GM03348 (cell line): ENCODE results near the gene ANXA11.
"Not testable (repeated sequence)": the region's sequence is repeated elsewhere in the genome, so short reads cannot be mapped to it uniquely, and the experiment has no call there.

ENCODE experiments used
- DNase-seq: peaks from one replicate; pipeline ENCODE4 v3.0.0; 2012; ENCODE audit warnings: low spot score

The ANXA11 gene

GRCh38 chr10:80207768-80208370 is 2.5 kb upstream of the ANXA11 start:
- DNase-seq = no peak

GRCh38 chr10:80206277-80206655 is 929 bp upstream of the ANXA11 start:
- DNase-seq = no peak

- peak; percentile 76 for DNase-seq
Measured at GRCh38 chr10:80204677-80205476, 460 bp downstream of the ANXA11 start.

GRCh38 chr10:80203835-80204676 is 1.3 kb downstream of the ANXA11 start:
- DNase-seq = peak; percentile 56

DNA sequence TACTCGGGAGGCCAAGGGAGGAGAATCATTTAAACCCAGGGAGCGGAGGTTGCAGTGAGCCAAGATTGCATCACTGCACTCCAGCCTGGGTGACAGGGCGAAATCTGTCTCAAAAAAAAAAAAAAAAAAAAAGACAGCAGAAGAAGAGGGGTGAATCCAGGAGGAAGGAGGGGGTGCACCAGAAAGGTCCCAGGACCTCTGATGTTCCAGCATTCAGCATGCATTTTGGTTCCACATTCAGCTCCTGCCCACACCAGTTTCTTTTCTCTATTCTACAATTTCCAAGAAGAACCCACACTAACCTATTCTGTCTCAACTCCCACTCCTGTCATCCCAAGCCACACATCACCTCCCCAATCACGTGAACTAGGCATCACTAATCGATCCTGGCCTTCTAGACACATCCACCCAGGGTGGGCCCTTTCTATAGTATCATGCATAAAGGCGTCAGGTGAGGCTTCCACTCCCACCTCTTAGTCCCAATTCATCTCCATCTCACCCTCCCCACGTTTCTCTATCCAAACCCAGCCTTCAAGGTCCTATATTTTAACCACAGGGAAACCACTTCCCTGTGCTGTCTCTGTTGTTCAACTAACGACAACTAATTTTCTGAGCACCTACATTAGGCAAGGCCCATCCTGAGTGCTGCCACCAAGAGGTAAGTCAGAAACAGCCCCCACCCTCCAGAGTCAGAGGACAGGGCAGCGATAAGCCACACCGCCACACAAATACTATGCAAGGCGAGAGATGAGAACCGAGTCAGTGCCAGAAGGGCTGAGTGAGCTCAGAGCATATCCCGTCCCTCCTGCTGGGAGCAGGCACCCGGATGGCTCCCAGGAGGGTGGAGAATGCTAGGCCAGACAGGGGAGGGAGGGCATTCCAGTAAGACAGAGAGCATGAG is 2.2 kb downstream of the ANXA11 start:
- DNase-seq = peak; percentile 91

- DNase-seq = not testable (repeated sequence)
Measured at GRCh38 chr10:80202530-80202929, 2.8 kb downstream of the ANXA11 start.

DNA sequence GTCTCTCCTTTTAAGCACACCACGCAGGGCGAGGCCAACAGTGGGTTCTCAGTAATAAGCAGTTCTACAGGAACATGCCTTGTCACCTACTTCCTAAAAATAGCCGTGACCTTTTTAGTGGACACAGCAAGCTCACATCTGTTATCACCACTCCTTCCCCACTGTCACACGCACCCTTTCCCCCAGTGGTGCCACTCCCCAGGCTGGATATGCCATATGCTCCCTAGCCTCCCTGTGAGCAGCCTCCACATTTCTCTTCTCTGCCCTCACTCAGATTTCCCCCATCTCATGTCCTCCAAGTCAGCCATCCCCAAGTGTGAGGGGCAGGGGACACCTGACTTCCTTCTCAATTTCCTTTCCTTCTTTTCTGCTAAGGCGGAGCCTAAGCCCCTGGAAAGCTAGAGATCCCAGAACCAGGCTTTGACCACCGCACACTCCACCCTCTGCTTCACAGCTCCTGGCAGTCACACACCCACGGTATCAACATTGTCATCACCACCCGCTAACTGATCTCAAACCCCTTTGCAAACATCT is 3.7 kb downstream of the ANXA11 start:
- DNase-seq = no peak

GRCh38 chr10:80200687-80201086 is 4.7 kb downstream of the ANXA11 start:
- no peak for DNase-seq

GRCh38 chr10:80200259-80200658 is 5.1 kb downstream of the ANXA11 start:
- no peak for DNase-seq

DNA sequence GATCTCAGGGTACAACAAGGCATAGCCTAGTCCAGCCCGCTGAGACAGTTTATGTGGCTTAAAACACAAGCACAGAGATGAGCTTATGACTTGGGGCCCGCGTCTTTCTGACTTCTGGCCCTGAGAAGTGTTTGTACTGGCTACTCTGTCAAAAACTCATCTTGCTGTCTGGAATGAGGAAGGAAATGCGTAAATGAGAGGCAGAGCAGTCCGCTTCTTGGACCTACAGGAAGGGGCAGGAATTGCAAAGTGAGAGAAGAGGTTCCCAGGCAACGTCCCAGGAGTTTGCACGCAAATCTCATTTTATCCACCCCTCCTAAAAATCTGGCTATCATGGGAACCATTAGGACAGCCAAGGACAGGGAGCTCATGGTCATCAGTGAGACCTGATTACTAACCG is 5.5 kb downstream of the ANXA11 start:
- peak; percentile 78 for DNase-seq

- no peak for DNase-seq
Measured at GRCh38 chr10:80197972-80198916, 7.1 kb downstream of the ANXA11 start.

GRCh38 chr10:80196950-80197315 is 8.4 kb downstream of the ANXA11 start:
- no peak for DNase-seq

DNA sequence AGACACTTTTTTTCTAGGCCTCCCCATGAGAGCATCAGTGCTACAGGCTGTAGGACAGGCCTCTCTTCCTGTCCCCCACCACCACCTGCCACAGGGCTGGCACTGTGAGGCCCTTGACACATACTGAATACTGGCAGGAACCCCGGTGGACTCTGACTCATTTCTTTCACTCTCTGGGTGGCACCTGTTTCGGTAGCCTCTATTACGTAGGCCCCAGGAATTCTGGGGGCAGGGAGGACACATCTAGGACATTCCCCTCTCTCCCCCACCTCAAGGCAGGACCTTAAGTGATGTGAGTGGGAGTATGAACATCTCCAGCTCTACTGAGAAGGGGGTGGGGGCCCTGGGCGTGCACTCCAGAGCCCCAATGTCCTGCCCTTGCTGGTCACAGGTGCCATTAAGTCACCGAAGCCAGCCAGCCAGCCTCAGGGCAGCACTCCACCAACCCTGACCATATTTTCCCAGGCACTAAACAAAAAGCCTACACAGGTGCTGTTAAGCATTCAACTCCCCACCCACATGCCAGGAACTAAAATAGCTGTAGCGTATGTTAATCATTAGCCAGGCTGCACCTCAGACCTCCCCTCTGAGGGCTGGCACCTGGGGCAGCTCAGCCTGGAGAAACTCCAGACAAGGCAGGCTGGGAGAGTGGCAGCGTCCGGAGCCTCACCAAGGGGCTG is 8.9 kb downstream of the ANXA11 start:
- DNase-seq = no peak

- DNase-seq = no peak
Measured at GRCh38 chr10:80195046-80195574, 10.2 kb downstream of the ANXA11 start.

GRCh38 chr10:80194373-80195045 is 10.8 kb downstream of the ANXA11 start:
- DNase-seq = no peak

DNA sequence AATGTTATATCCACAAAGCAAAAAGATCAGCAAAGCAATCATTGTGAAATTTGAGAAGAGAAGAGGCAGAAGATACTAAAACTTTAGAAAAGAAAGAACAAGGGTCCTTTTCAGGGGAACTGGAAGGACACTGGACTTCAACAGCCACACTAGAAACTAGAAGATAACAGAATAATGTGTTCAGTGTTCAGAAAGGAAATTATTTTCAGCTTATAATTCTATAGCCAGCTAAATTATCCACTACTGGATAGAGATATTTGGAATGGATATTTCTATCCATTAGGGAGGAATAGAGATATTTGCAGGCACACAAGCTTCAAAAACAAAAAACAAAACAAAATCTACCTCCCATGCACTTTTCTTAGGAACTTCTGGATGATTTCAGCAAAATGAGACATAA is 12.8 kb downstream of the ANXA11 start:
- DNase-seq = no peak

- DNase-seq = no peak
Measured at GRCh38 chr10:80191589-80192270, 13.6 kb downstream of the ANXA11 start.

DNA sequence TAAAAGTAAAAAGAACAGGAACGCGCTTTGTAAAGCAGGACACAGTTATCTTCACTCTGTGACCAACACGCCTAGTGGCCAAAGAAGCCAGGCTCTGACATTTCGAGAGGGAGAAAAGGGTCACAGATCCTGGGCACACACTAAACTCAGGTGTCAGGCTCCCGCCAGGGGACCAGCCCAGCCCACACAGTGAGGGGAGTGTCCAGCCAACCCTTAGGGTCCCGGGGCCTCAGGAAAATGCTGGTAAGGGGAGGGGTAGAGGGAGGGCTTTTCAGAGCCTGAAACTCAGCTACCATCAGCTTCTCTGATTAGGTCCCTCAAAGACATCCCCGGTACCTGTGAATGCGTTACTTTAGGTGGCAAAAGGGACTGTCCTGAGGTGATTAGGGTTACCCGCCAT is 16.6 kb downstream of the ANXA11 start:
- no peak for DNase-seq
